Activated CD8-positive, alpha-beta memory T cell treated with anti-CD3 and anti-CD28 coated beads for 48 hours (primary cell): ENCODE results near the gene NOXA1.
"Not testable (repeated sequence)": the region's sequence is repeated elsewhere in the genome, so short reads cannot be mapped to it uniquely, and the experiment has no call there.

Source experiments
- DNase-seq, 3 experiments: peaks; one replicate each; pipeline ENCODE4 v3.0.0-alpha.2; 2020; ENCODE audit warnings: low read depth in 2 of 3, low spot score in 2 of 3

The NOXA1 gene

GRCh38 chr9:137437691-137438590 is 14.7 kb downstream of the NOXA1 start:
- DNase-seq: no peak

GRCh38 chr9:137438591-137439157 is 15.5 kb downstream of the NOXA1 start:
- no peak for DNase-seq

GRCh38 chr9:137439158-137439714 is 16.0 kb downstream of the NOXA1 start:
- no peak for DNase-seq

GRCh38 chr9:137441289-137441934 is 18.2 kb downstream of the NOXA1 start, which contains the start of gene ENTPD8:
Gene ENTPD8 (minus strand): TSS chr9:137441357. CDS start chr9:137438285, 3,072 bp downstream.
- DNase-seq: no peak

GRCh38 chr9:137441935-137442321 is 18.7 kb downstream of the NOXA1 start:
- DNase-seq: no peak

- DNase-seq: no peak
Measured at GRCh38 chr9:137444106-137444790, 21.1 kb downstream of the NOXA1 start.

GRCh38 chr9:137445275-137445807 is 22.1 kb downstream of the NOXA1 start:
- peak; percentile 48 to 76 (median 74) for DNase-seq

GRCh38 chr9:137445930-137446431 is 22.8 kb downstream of the NOXA1 start:
- no peak for DNase-seq

GRCh38 chr9:137446851-137447471 is 23.8 kb downstream of the NOXA1 start:
- DNase-seq: no peak

GRCh38 chr9:137447722-137448601 is 24.8 kb downstream of the NOXA1 start:
- DNase-seq: no peak

GRCh38 chr9:137448602-137448962 is 25.4 kb downstream of the NOXA1 start:
- DNase-seq: no peak

GRCh38 chr9:137449081-137449844 is 26.1 kb downstream of the NOXA1 start:
- DNase-seq: no peak

GRCh38 chr9:137449931-137450538 is 26.8 kb downstream of the NOXA1 start:
- no peak for DNase-seq

GRCh38 chr9:137450539-137451222 is 27.5 kb downstream of the NOXA1 start:
- not testable (repeated sequence) for DNase-seq

GRCh38 chr9:137451264-137452005 is 28.2 kb downstream of the NOXA1 start:
- not testable (repeated sequence) for DNase-seq

GRCh38 chr9:137452006-137452760 is 29.0 kb downstream of the NOXA1 start:
- no peak for DNase-seq
